H9 (cell line): Measurements from ENCODE around the gene SH2D2A. TPM values are rescaled to one million over a fixed set of nuclear protein-coding genes. Genes with fewer than 3 reads are reported as not detected.

Experiments
- DNase-seq: peaks from one replicate; pipeline ENCODE4 v3.0.0-alpha.2; 2017
- H2AFZ ChIP-seq: one replicate; pipeline ENCODE4 v1.6.1; 2013; ENCODE audit warnings: mild to moderate bottlenecking, low read length, control low read depth, moderate library complexity
- H2AK5ac ChIP-seq: 2 replicates; pipeline ENCODE4 v1.6.1; 2013; ENCODE audit warnings: low read length, control low read depth, mixed read lengths; ENCODE audit not compliant: insufficient read length
- H2BK120ac ChIP-seq: one replicate; pipeline ENCODE4 v1.6.1; 2013; ENCODE audit warnings: low read depth, mild to moderate bottlenecking, low read length, control low read depth, inconsistent platforms; ENCODE audit not compliant: poor library complexity, severe bottlenecking
- H2BK12ac ChIP-seq: 2 replicates; pipeline ENCODE4 v1.6.1; 2013; ENCODE audit warnings: low read length, control low read depth, mixed read lengths, low read depth; ENCODE audit not compliant: insufficient read length
- H2BK15ac ChIP-seq: 2 replicates; pipeline ENCODE4 v1.6.1; 2013; ENCODE audit warnings: low read depth, low read length, control low read depth
- H2BK20ac ChIP-seq: one replicate; pipeline ENCODE4 v1.6.1; 2013; ENCODE audit warnings: low read depth, mild to moderate bottlenecking, low read length, control low read depth, inconsistent platforms; ENCODE audit not compliant: poor library complexity, severe bottlenecking
- H2BK5ac ChIP-seq: 2 replicates; pipeline ENCODE4 v1.6.1; 2013; ENCODE audit warnings: low read length, control low read depth, mixed read lengths; ENCODE audit not compliant: insufficient read length
- H3K14ac ChIP-seq: 2 replicates; pipeline ENCODE4 v1.6.1; 2013; ENCODE audit warnings: low read length, control low read depth; ENCODE audit not compliant: insufficient read depth
- H3K18ac ChIP-seq: 2 replicates; pipeline ENCODE4 v1.6.1; 2013; ENCODE audit warnings: low read depth, mild to moderate bottlenecking, mixed read lengths, low read length, control low read depth; ENCODE audit not compliant: insufficient read length
- H3K23ac ChIP-seq: 2 replicates; pipeline ENCODE4 v1.6.1; 2013; ENCODE audit warnings: low read length, control low read depth, mixed read lengths, low read depth; ENCODE audit not compliant: insufficient read length
- H3K23me2 ChIP-seq: 2 replicates; pipeline ENCODE4 v1.6.1; 2013; ENCODE audit warnings: low read depth, mild to moderate bottlenecking, mixed read lengths, low read length, control low read depth; ENCODE audit not compliant: insufficient read length, poor library complexity, severe bottlenecking
- H3K27ac ChIP-seq: 2 replicates; pipeline ENCODE4 v1.5.1; 2013; ENCODE audit warnings: low read length, control low read depth, mixed read lengths, low read depth; ENCODE audit not compliant: insufficient read length
- H3K27me3 ChIP-seq: 2 replicates; pipeline ENCODE4 v1.6.1; 2013; ENCODE audit warnings: low read length, control low read depth, inconsistent platforms; ENCODE audit not compliant: insufficient read depth
- H3K4ac ChIP-seq: 2 replicates; pipeline ENCODE4 v1.6.1; 2013; ENCODE audit warnings: low read depth, mild to moderate bottlenecking, control low read depth, inconsistent platforms, low read length, moderate library complexity
- H3K4me1 ChIP-seq: 2 replicates; pipeline ENCODE4 v1.6.1; 2013; ENCODE audit warnings: low read length, control low read depth, inconsistent platforms; ENCODE audit not compliant: insufficient read depth
- H3K4me2 ChIP-seq: 2 replicates; pipeline ENCODE4 v1.6.1; 2013; ENCODE audit warnings: low read length, control low read depth, mixed read lengths; ENCODE audit not compliant: insufficient read length, insufficient read depth
- H3K56ac ChIP-seq: 2 replicates; pipeline ENCODE4 v1.6.1; 2013; ENCODE audit warnings: low read depth, mild to moderate bottlenecking, mixed read lengths, low read length, control low read depth; ENCODE audit not compliant: insufficient read length
- H3K79me1 ChIP-seq: 2 replicates; pipeline ENCODE4 v1.6.1; 2013; ENCODE audit warnings: low read depth, mild to moderate bottlenecking, moderate library complexity, low read length, control low read depth, inconsistent platforms; ENCODE audit not compliant: insufficient read depth, poor library complexity, severe bottlenecking
- H3K79me2 ChIP-seq: 2 replicates; pipeline ENCODE4 v1.6.1; 2013; ENCODE audit warnings: low read length, control low read depth, inconsistent platforms; ENCODE audit not compliant: insufficient read depth
- H3K9ac ChIP-seq: 2 replicates; pipeline ENCODE4 v1.6.1; 2013; ENCODE audit warnings: low read length, control low read depth, mixed read lengths; ENCODE audit not compliant: insufficient read length; ENCODE audit errors: extremely low read depth
- H3K9me3 ChIP-seq: one replicate; pipeline ENCODE4 v1.6.1; 2013; ENCODE audit warnings: low read depth, low read length, inconsistent platforms; ENCODE audit not compliant: control insufficient read depth
- H3T11ph ChIP-seq: one replicate; pipeline ENCODE4 v1.6.1; 2013; ENCODE audit warnings: mild to moderate bottlenecking, low read length, control low read depth, inconsistent platforms
- H4K20me1 ChIP-seq: one replicate; pipeline ENCODE4 v1.6.1; 2013; ENCODE audit not compliant: control insufficient read depth, insufficient read length, insufficient read depth
- H4K5ac ChIP-seq: 2 replicates; pipeline ENCODE4 v1.6.1; 2013; ENCODE audit warnings: low read depth, mild to moderate bottlenecking, mixed read lengths, low read length, control low read depth; ENCODE audit not compliant: insufficient read length
- H4K8ac ChIP-seq: replicated peaks from 2 replicates; pipeline ENCODE4 v1.6.1; 2013; ENCODE audit warnings: low read length, control low read depth, mixed read lengths, low read depth; ENCODE audit not compliant: insufficient read length
- H4K91ac ChIP-seq: 2 replicates; pipeline ENCODE4 v1.6.1; 2013; ENCODE audit warnings: low read depth, mild to moderate bottlenecking, moderate library complexity, mixed read lengths, low read length, control low read depth; ENCODE audit not compliant: insufficient read length
- H3K27ac Mint-ChIP-seq, 3 experiments: 2 replicates in 2 of 3; 3 replicates in 1 of 3; pipeline ENCODE4 v1.8.0; 2020 to 2021; ENCODE audit warnings: mixed read lengths in 3 of 3, mild to moderate bottlenecking in 1 of 3, moderate library complexity in 1 of 3
- H3K27me3 Mint-ChIP-seq: 2 replicates; pipeline ENCODE4 v1.8.0; 2021; ENCODE audit warnings: low read depth, mild to moderate bottlenecking, moderate library complexity, mixed read lengths
- H3K36me3 Mint-ChIP-seq, 3 experiments: 2 replicates in 2 of 3; 3 replicates in 1 of 3; pipeline ENCODE4 v1.8.0; 2020 to 2021; ENCODE audit warnings: low read depth in 3 of 3, mixed read lengths in 3 of 3; ENCODE audit not compliant: insufficient read depth in 1 of 3
- H3K4me1 Mint-ChIP-seq, 2 experiments: 2 replicates each; pipeline ENCODE4 v1.8.0; 2020; ENCODE audit warnings: mixed read lengths in 2 of 2
- H3K4me3 Mint-ChIP-seq, 2 experiments: 2 replicates in 1 of 2; 3 replicates in 1 of 2; pipeline ENCODE4 v1.8.0; 2020 to 2021; ENCODE audit warnings: mild to moderate bottlenecking in 2 of 2, mixed read lengths in 2 of 2, moderate library complexity in 1 of 2
- H3K9me3 Mint-ChIP-seq, 2 experiments: 2 replicates in 1 of 2; 3 replicates in 1 of 2; pipeline ENCODE4 v1.8.0; 2020; ENCODE audit warnings: mild to moderate bottlenecking in 2 of 2, mixed read lengths in 2 of 2, moderate library complexity in 1 of 2
- CTCF ChIP-seq: fragments of 200-600 bp; sonication (generic); conservative IDR thresholded peaks from 3 replicates; pipeline ENCODE4 v1.8.0; 2021; ENCODE audit warnings: antibody characterized with exemption, mild to moderate bottlenecking
- WGBS: extraction: QIAGEN DNeasy Blood & Tissue Kit; methylation state at CpG from one replicate; pipeline ENCODE4 v1.1.7; 2013; ENCODE audit warnings: missing lambda C conversion rate, low lambda C conversion rate, mixed read lengths; ENCODE audit not compliant: insufficient read length; ENCODE audit errors: extremely low coverage; 5-methylcytosine and 5-hydroxymethylcytosine counted together
- total RNA-seq: library from RNA; stranded (reverse); gene quantifications from 2 replicates; pipeline ENCODE4 v1.2.1, GENCODE V29; 2021

Gene SH2D2A
- total RNA-seq, 1 experiment from 2014 or later = 2.0 TPM

DNA sequence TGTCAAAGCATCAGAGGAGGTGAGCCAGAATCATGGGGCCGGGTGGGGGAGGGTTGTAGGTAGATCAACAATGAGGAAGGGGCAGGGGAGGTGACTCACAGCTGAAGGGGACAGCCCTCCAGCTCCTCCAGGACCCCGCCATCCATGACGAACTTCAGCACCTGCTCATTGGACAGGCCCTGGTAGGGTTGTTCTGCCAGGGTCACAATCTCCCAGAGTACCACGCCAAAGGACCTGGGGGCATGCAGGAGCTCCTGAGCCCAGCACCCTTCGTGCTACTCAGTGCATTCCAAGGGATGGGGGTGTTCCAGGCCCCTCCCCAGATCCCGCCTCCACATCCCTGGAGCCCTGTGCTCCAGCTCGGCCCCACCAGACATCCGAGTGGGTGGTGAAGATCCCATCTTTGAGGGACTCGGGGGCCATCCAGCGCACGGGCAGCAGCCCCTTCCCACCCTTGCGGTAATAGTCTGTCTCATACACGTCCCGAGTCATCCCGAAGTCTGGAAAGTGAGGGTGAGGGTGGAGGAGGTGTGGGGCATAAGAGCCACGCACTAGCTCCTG is 24.7 kb upstream of the SH2D2A start:
- Histone ChIP-seq H4K5ac (no peak overlapping the region), H3T11ph (no peak overlapping the region), H3K23ac (no peak overlapping the region), H3K23me2 (peaks cover 11% of the 10 kb centered on the region), H2BK120ac (no peak overlapping the region), H3K4me1 (no peaks in the 10 kb centered on the region), H2AFZ (no peak overlapping the region), H2BK20ac (no peak overlapping the region), H2BK12ac (no peak overlapping the region), H3K9me3 (no peaks in the 10 kb centered on the region), H3K56ac (no peak overlapping the region), H3K27ac (no peak overlapping the region), H3K79me1 (no peaks in the 10 kb centered on the region), H3K4ac (no peak overlapping the region), H2AK5ac (no peak overlapping the region), H3K14ac (no peak overlapping the region), H3K79me2 (no peaks in the 10 kb centered on the region), H2BK5ac (no peak overlapping the region), H2BK15ac (no peak overlapping the region), H4K8ac (no peak overlapping the region), H3K4me2 (no peak overlapping the region), H3K18ac (no peak overlapping the region), H4K20me1 (no peaks in the 10 kb centered on the region), H4K91ac (no peak overlapping the region), H3K27me3 (peaks cover 34% of the 10 kb centered on the region), H3K9ac (no peak overlapping the region)
- Mint-ChIP-seq H3K27me3 (peaks cover 86% of the 10 kb centered on the region), H3K4me3 (no peak overlapping the region), H3K36me3 (no peaks in the 10 kb centered on the region), H3K4me1 (peaks cover 9 to 35% of the 10 kb centered on the region in 2 experiments), H3K27ac (no peak overlapping the region), H3K9me3 (no peaks in the 10 kb centered on the region; a peak in 1 of 5 replicates)
- no peak for DNase-seq
- WGBS = no CpG with 5 or more reads among the region's 16 CpGs
- TF ChIP-seq CTCF = no peak
